ENCODE results near the gene PFN3. TPM values are rescaled to one million over a fixed set of nuclear protein-coding genes. Genes with fewer than 3 reads are reported as not detected.

The PFN3 gene
- total and polyA plus RNA-seq, 2 of the 4 experiments (the other 2 are of a cell fraction), result not detected

- no peak for DNase-seq
- in situ Hi-C loops (cut with MboI; ENCODE audit: low sequenced_read_pairs), result no loop called here
Measured at GRCh38 chr5:177359860-177360259, 40.6 kb downstream of the PFN3 start.

More at GRCh38 chr5:177359860-177360259, 40.6 kb downstream of the PFN3 start:
- Histone ChIP-seq H4K5ac (ENCODE audit: low read depth, low read length) (no peak overlapping the region), H3K4ac (ENCODE audit: low read depth, low read length) (no peak overlapping the region), H2BK20ac (ENCODE audit: low read depth, low read length) (no peak overlapping the region), H2AFZ (replicated peaks; ENCODE audit: low read length, poor library complexity) (no peak overlapping the region), H3K56ac (ENCODE audit: extremely low read depth, insufficient read depth, low read length) (no peak overlapping the region), H3K18ac (ENCODE audit: low read depth, low read length) (no peak overlapping the region), H3K4me3 (ENCODE audit: insufficient read depth, low read depth, low read length) (no peak overlapping the region), H2AK5ac (ENCODE audit: low read depth, low read length) (no peak overlapping the region), H2BK5ac (ENCODE audit: low read depth, low read length, poor library complexity, severe bottlenecking) (no peak overlapping the region), H3K27me3 (ENCODE audit: control insufficient read depth, insufficient read depth, low read length) (peaks cover 25% of the 10 kb centered on the region), H2BK120ac (ENCODE audit: low read depth, low read length) (no peak overlapping the region), H4K91ac (ENCODE audit: insufficient read depth, low read depth, low read length) (no peak overlapping the region), H3K14ac (replicated peaks; ENCODE audit: low read depth, low read length) (no peak overlapping the region), H3K79me1 (ENCODE audit: low read depth in 1 of 2, low read length in 2 of 2) (no peaks in the 10 kb centered on the region), H3K9me1 (ENCODE audit: insufficient read depth, low read length) (no peaks in the 10 kb centered on the region), H4K8ac (ENCODE audit: low read depth in 2 of 2, low read length in 2 of 2) (no peak overlapping the region), H3K9me3 (ENCODE audit: control insufficient read depth, insufficient read depth, low read length) (peaks cover 2% of the 10 kb centered on the region; the same call in 1 of the 2 replicates), H4K20me1 (ENCODE audit: insufficient read depth, low read length) (no peaks in the 10 kb centered on the region), H3K4me1 (ENCODE audit: control insufficient read depth, insufficient read depth, low read length) (no peaks in the 10 kb centered on the region), H3K36me3 (ENCODE audit: control insufficient read depth, insufficient read depth, low read length) (no peaks in the 10 kb centered on the region), H3K23ac (ENCODE audit: low read depth, low read length) (no peak overlapping the region), H3K4me2 (ENCODE audit: low read depth, low read length) (no peak overlapping the region), H2BK15ac (ENCODE audit: low read depth, low read length) (no peak overlapping the region), H3K27ac (ENCODE audit: insufficient read depth, low read length) (no peak overlapping the region), H3K9ac (ENCODE audit: low read depth, low read length) (no peak overlapping the region), H2AK9ac (replicated peaks; ENCODE audit: low read depth, low read length, poor library complexity) (peak overlapping the region; percentile 15)
- WGBS, 2 experiments (ENCODE audit: extremely low coverage in 2 of 2, insufficient read length in 1 of 2), result no CpG with 5 or more reads among the region's 3 CpGs
- ATAC-seq (ENCODE audit: low read depth), result no peak
- no TSS peak for BruUV-seq (replicated peaks)
- TF ChIP-seq FOS (IDR thresholded peaks at IDR 0.05; ENCODE audit: low read depth, low read length) (no peak), RAD21 (IDR thresholded peaks at IDR 0.05; ENCODE audit: low read length) (no peak), MAFK (IDR thresholded peaks at IDR 0.05; ENCODE audit: low read depth, low read length) (no peak), SMC3 (IDR thresholded peaks at IDR 0.05; ENCODE audit: low read depth, low read length) (no peak), RCOR1 (IDR thresholded peaks at IDR 0.05; ENCODE audit: insufficient replicate concordance, low read length) (no peak), POLR2A (IDR thresholded peaks at IDR 0.05; ENCODE audit: low read depth, low read length) (no peak), MXI1 (IDR thresholded peaks at IDR 0.05; ENCODE audit: borderline replicate concordance, low read depth, low read length) (no peak), CHD1 (IDR thresholded peaks at IDR 0.05; ENCODE audit: low read depth, low read length) (no peak), CEBPB (IDR thresholded peaks at IDR 0.05; ENCODE audit: low read depth, low read length) (no peak), NFE2L2 (IDR thresholded peaks at IDR 0.05; ENCODE audit: low read depth, low read length) (no peak), ELK1 (IDR thresholded peaks at IDR 0.05; ENCODE audit: borderline replicate concordance, low read depth, low read length) (no peak)
- TF ChIP-seq, protein P1, sequence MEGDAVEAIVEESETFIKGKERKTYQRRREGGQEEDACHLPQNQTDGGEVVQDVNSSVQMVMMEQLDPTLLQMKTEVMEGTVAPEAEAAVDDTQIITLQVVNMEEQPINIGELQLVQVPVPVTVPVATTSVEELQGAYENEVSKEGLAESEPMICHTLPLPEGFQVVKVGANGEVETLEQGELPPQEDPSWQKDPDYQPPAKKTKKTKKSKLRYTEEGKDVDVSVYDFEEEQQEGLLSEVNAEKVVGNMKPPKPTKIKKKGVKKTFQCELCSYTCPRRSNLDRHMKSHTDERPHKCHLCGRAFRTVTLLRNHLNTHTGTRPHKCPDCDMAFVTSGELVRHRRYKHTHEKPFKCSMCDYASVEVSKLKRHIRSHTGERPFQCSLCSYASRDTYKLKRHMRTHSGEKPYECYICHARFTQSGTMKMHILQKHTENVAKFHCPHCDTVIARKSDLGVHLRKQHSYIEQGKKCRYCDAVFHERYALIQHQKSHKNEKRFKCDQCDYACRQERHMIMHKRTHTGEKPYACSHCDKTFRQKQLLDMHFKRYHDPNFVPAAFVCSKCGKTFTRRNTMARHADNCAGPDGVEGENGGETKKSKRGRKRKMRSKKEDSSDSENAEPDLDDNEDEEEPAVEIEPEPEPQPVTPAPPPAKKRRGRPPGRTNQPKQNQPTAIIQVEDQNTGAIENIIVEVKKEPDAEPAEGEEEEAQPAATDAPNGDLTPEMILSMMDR (conservative IDR thresholded peaks at IDR 0.05; ENCODE audit: low read depth, low read length), result no peak
- TF ChIP-seq, protein P2, sequence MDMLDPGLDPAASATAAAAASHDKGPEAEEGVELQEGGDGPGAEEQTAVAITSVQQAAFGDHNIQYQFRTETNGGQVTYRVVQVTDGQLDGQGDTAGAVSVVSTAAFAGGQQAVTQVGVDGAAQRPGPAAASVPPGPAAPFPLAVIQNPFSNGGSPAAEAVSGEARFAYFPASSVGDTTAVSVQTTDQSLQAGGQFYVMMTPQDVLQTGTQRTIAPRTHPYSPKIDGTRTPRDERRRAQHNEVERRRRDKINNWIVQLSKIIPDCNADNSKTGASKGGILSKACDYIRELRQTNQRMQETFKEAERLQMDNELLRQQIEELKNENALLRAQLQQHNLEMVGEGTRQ (IDR thresholded peaks at IDR 0.05; ENCODE audit: low read depth, low read length), result no peak
- POLR2A ChIA-PET (ENCODE audit: unreplicated experiment), result interaction anchor here (1.4 kb wide), 1 partner anchor 8 kb away, joined by 4 read pairs; no protein-coding TSS in a partner anchor
- dilution Hi-C loops (cut with HindIII; ENCODE audit: low sequenced_read_pairs, unreplicated experiment) (no loop called here), intact Hi-C loops (cut with micrococcal nuclease) (no loop called here)
- CTCF ChIA-PET, result no interaction called here

All from IMR-90 (cell line).